Neural cell (in vitro differentiated cells): ENCODE data around the gene NPC1. TPM values are rescaled to one million over a fixed set of nuclear protein-coding genes. Genes with fewer than 3 reads are reported as not detected.

Experiments used
- H2AFZ ChIP-seq: fragments of 200-600, 300-800 bp; sonication (generic), shearing (Covaris generic); 2 replicates; pipeline ENCODE4 v1.6.0; 2014; ENCODE audit warnings: low read depth, mild to moderate bottlenecking, antibody characterized with exemption, low read length, moderate library complexity
- H3F3A ChIP-seq: fragments of 200-600 bp; shearing (Covaris generic); 2 replicates; pipeline ENCODE4 v1.6.1; 2016; ENCODE audit warnings: mild to moderate bottlenecking, moderate library complexity, mixed read lengths, antibody characterized with exemption, low read length; ENCODE audit not compliant: insufficient read depth, poor library complexity, severe bottlenecking
- H3K27ac ChIP-seq: fragments of 200-600, 300-800 bp; sonication (generic), shearing (Covaris generic); 2 replicates; pipeline ENCODE4 v1.5.1; 2014; ENCODE audit warnings: mild to moderate bottlenecking, low read length, moderate library complexity
- H3K27me3 ChIP-seq: fragments of 300-800, 200-600 bp; sonication (generic), shearing (Covaris generic); 2 replicates; pipeline ENCODE4 v1.6.0; 2014; ENCODE audit warnings: mild to moderate bottlenecking, low read depth, low read length, moderate library complexity; ENCODE audit not compliant: insufficient read depth
- H3K36me3 ChIP-seq: fragments of 300-800, 200-600 bp; sonication (generic), shearing (Covaris generic); 2 replicates; pipeline ENCODE4 v1.5.1; 2014; ENCODE audit warnings: mild to moderate bottlenecking, antibody characterized with exemption, low read length, moderate library complexity; ENCODE audit not compliant: insufficient read depth
- H3K4me2 ChIP-seq: fragments of 300-800, 200-600 bp; sonication (generic), shearing (Covaris generic); 2 replicates; pipeline ENCODE4 v1.6.0; 2014; ENCODE audit warnings: mild to moderate bottlenecking, low read length
- H3K4me3 ChIP-seq: fragments of 300-800, 200-600 bp; sonication (generic), shearing (Covaris generic); 2 replicates; pipeline ENCODE4 v1.5.1; 2014; ENCODE audit warnings: mild to moderate bottlenecking, low read length, moderate library complexity
- H3K79me2 ChIP-seq: fragments of 200-600 bp; shearing (Covaris generic); replicated peaks from 2 replicates; pipeline ENCODE4 v1.6.0; 2014; ENCODE audit warnings: mild to moderate bottlenecking, low read length, moderate library complexity; ENCODE audit not compliant: insufficient read depth
- H3K9ac ChIP-seq: fragments of 300-800, 200-600 bp; sonication (generic), shearing (Covaris generic); 2 replicates; pipeline ENCODE4 v1.6.1; 2016; ENCODE audit warnings: mild to moderate bottlenecking, low read length, mixed read lengths
- H3K9me2 ChIP-seq: fragments of 200-600 bp; shearing (Covaris generic); 2 replicates; pipeline ENCODE4 v1.6.1; 2016; ENCODE audit warnings: mild to moderate bottlenecking, low read length, mixed read lengths; ENCODE audit not compliant: insufficient read depth
- H3K9me3 ChIP-seq: fragments of 200-600, 300-800 bp; sonication (generic), shearing (Covaris generic); 2 replicates; pipeline ENCODE4 v1.6.1; 2016; ENCODE audit warnings: mild to moderate bottlenecking, mixed run types, low read length, moderate library complexity, mixed read lengths
- H4K20me1 ChIP-seq: fragments of 200-600 bp; shearing (Covaris generic); 2 replicates; pipeline ENCODE4 v1.6.1; 2016; ENCODE audit warnings: mild to moderate bottlenecking, mixed run types; ENCODE audit not compliant: insufficient read depth
- CTCF ChIP-seq: fragments of 450-650 bp; IDR thresholded peaks from 2 replicates; pipeline ENCODE4 v1.5.1; 2014; ENCODE audit warnings: antibody characterized with exemption, mild to moderate bottlenecking, moderate library complexity; ENCODE audit not compliant: poor library complexity, severe bottlenecking
- EP300 ChIP-seq: fragments of 450-650 bp; conservative IDR thresholded peaks from 2 replicates; pipeline ENCODE4 v1.6.1; 2014; ENCODE audit warnings: antibody characterized with exemption, mild to moderate bottlenecking, moderate library complexity; ENCODE audit not compliant: poor library complexity, severe bottlenecking
- EZH2 ChIP-seq: fragments of 200-600, 300-800 bp; shearing (Covaris generic), sonication (generic); IDR thresholded peaks from 2 replicates; pipeline ENCODE4 v1.6.1; 2014; ENCODE audit warnings: antibody characterized with exemption, low read length, borderline replicate concordance, mild to moderate bottlenecking; ENCODE audit not compliant: insufficient read depth, poor library complexity, severe bottlenecking
- MXI1 ChIP-seq: fragments of 450-650 bp; conservative IDR thresholded peaks from 2 replicates; pipeline ENCODE4 v1.6.1; 2014; ENCODE audit warnings: antibody characterized with exemption, mild to moderate bottlenecking; ENCODE audit not compliant: poor library complexity, severe bottlenecking
- POLR2AphosphoS5 ChIP-seq: IDR thresholded peaks from 2 replicates; pipeline ENCODE4 v1.6.1; 2012
- RAD21 ChIP-seq: fragments of 450-650 bp; conservative IDR thresholded peaks from 2 replicates; pipeline ENCODE4 v1.6.1; 2014; ENCODE audit warnings: antibody characterized with exemption, mild to moderate bottlenecking, moderate library complexity
- REST ChIP-seq: IDR thresholded peaks from 2 replicates; pipeline ENCODE4 v1.6.1; 2012; ENCODE audit warnings: borderline replicate concordance
- SMC3 ChIP-seq: fragments of 450-650 bp; conservative IDR thresholded peaks from 2 replicates; pipeline ENCODE4 v1.6.1; 2014; ENCODE audit warnings: antibody characterized with exemption, mild to moderate bottlenecking, moderate library complexity; ENCODE audit not compliant: poor library complexity
- TAF1 ChIP-seq: IDR thresholded peaks from 2 replicates; pipeline ENCODE4 v1.6.1; 2012; ENCODE audit warnings: low read depth
- polyA plus RNA-seq: library from polyadenylated mRNA; depleted of rRNA; stranded (reverse); fragments of >200 nt; gene quantifications from 2 replicates; pipeline ENCODE4 v1.2.3, GENCODE V29; 2014

Gene NPC1
- polyA plus RNA-seq, 1 donor from 2014 or later: 20.9 TPM

- Histone ChIP-seq H3K27ac (no peak overlapping the region), H2AFZ (no peak overlapping the region), H3K36me3 (no peaks in the 10 kb centered on the region), H3K27me3 (no peaks in the 10 kb centered on the region), H3K9me2 (no peaks in the 10 kb centered on the region), H4K20me1 (no peaks in the 10 kb centered on the region), H3K9ac (no peak overlapping the region), H3K9me3 (no peaks in the 10 kb centered on the region), H3F3A (no peaks in the 10 kb centered on the region), H3K4me2 (no peak overlapping the region), H3K4me3 (no peak overlapping the region), H3K79me2 (no peaks in the 10 kb centered on the region)
- TF ChIP-seq REST (no peak), EP300 (no peak), CTCF (no peak), SMC3 (no peak), TAF1 (no peak), RAD21 (no peak), MXI1 (no peak), POLR2AphosphoS5 (no peak), EZH2 (no peak)
Measured at GRCh38 chr18:23547306-23547705, 39.0 kb downstream of the NPC1 start.

- TF ChIP-seq CTCF: no peak
- no peak for TF ChIP-seq RAD21
- TF ChIP-seq EP300: no peak
- no peak for TF ChIP-seq REST
- no peak for TF ChIP-seq MXI1
- H3K9me2 ChIP-seq: no peaks in the 10 kb centered on the region
- no peak overlapping the region for H2AFZ ChIP-seq
- H3K27ac ChIP-seq: no peak overlapping the region
- no peaks in the 10 kb centered on the region for H3K9me3 ChIP-seq
- H3K79me2 ChIP-seq: no peaks in the 10 kb centered on the region
- no peak overlapping the region for H3K9ac ChIP-seq
- no peak overlapping the region for H3K4me2 ChIP-seq
- H4K20me1 ChIP-seq: no peaks in the 10 kb centered on the region
- no peaks in the 10 kb centered on the region for H3K27me3 ChIP-seq
- H3K4me3 ChIP-seq: no peak overlapping the region
- no peaks in the 10 kb centered on the region for H3F3A ChIP-seq
- H3K36me3 ChIP-seq: no peaks in the 10 kb centered on the region
Measured at GRCh38 chr18:23545247-23545789, 41.0 kb downstream of the NPC1 start.
